A673 (cell line): ENCODE results near the gene LRTM2. TPM values are rescaled to one million over a fixed set of nuclear protein-coding genes. Genes with fewer than 3 reads are reported as not detected.

Experiments
- BruUV-seq: library from RNA; stranded (reverse); fragments of 400-500 nt; replicated peaks from 2 replicates; lab custom pipeline; 2021; lab: Mats Ljungman, UMichigan
- CTCF ChIA-PET: fragments of 300-600 bp; sonication (Branson Sonifier 250); formaldehyde crosslinking; loops from one replicate; lab custom pipeline; 2022; ENCODE audit warnings: antibody characterized with exemption; lab: Charles Lee
- POLR2A ChIA-PET: fragments of 300-600 bp; sonication (Branson Sonifier 250); formaldehyde crosslinking; loops from one replicate; lab custom pipeline; 2022; ENCODE audit warnings: antibody characterized with exemption; ENCODE audit not compliant: low non-redundant PET; lab: Charles Lee
- DNase-seq: peaks from one replicate; pipeline ENCODE4 v3.0.0-alpha.2; 2015; ENCODE audit warnings: low spot score
- H3K27ac ChIP-seq: fragments of 200-600 bp; sonication (generic); 2 replicates; pipeline ENCODE4 v1.5.1; 2016; ENCODE audit warnings: mixed run types, low read depth, mild to moderate bottlenecking, mixed read lengths, antibody characterized with exemption, low read length; ENCODE audit not compliant: poor library complexity, severe bottlenecking
- H3K27me3 ChIP-seq: fragments of 200-600 bp; sonication (generic); replicated peaks from 2 replicates; pipeline ENCODE4 v1.6.1; 2017; ENCODE audit warnings: mixed run types, low read depth, mild to moderate bottlenecking, mixed read lengths, antibody characterized with exemption, low read length; ENCODE audit not compliant: insufficient read depth, poor library complexity
- H3K36me3 ChIP-seq: fragments of 200-600 bp; sonication (generic); 2 replicates; pipeline ENCODE4 v1.6.1; 2016; ENCODE audit warnings: mixed run types, mild to moderate bottlenecking, mixed read lengths, antibody characterized with exemption, low read length; ENCODE audit not compliant: insufficient read depth, poor library complexity, severe bottlenecking
- H3K4me1 ChIP-seq: fragments of 200-600 bp; sonication (generic); 2 replicates; pipeline ENCODE4 v1.6.1; 2017; ENCODE audit warnings: mixed run types, mild to moderate bottlenecking, mixed read lengths, antibody characterized with exemption, low read length; ENCODE audit not compliant: insufficient read depth, poor library complexity, severe bottlenecking
- H3K4me3 ChIP-seq: fragments of 200-600 bp; sonication (generic); 2 replicates; pipeline ENCODE4 v1.5.1; 2016; ENCODE audit warnings: low read depth, mixed run types, mild to moderate bottlenecking, mixed read lengths, low read length; ENCODE audit not compliant: poor library complexity, severe bottlenecking
- H3K9me3 ChIP-seq: fragments of 200-600 bp; sonication (generic); 2 replicates; pipeline ENCODE4 v1.6.1; 2016; ENCODE audit warnings: mixed run types, low read depth, mild to moderate bottlenecking, mixed read lengths, antibody characterized with exemption, low read length; ENCODE audit not compliant: poor library complexity, severe bottlenecking
- EZH2 ChIP-seq: fragments of 200-600 bp; sonication (generic); IDR thresholded peaks from 2 replicates; pipeline ENCODE4 v1.6.1; 2017; ENCODE audit warnings: borderline replicate concordance, low read depth, mild to moderate bottlenecking, mixed read lengths, antibody characterized with exemption, low read length; ENCODE audit not compliant: poor library complexity, severe bottlenecking
- intact Hi-C: fragments of 100-400 bp; cut with micrococcal nuclease; formaldehyde crosslinking; loops from one replicate; pipeline ENCODE4 v1.10.0; 2022; ENCODE audit not compliant: unreplicated experiment
- total RNA-seq: library from RNA; stranded (reverse); gene quantifications from 2 replicates; pipeline ENCODE4 v1.2.3, GENCODE V29; 2021
- TF ChIP-seq, protein P1 (sequence below): fragments of 300-800, 200-600 bp; sonication (generic); conservative IDR thresholded peaks from 2 replicates; pipeline ENCODE4 v1.5.1; 2017; ENCODE audit warnings: low read depth, mild to moderate bottlenecking, antibody characterized with exemption, low read length, moderate library complexity, mixed read lengths

LRTM2 gene
- total RNA-seq, 1 experiment from 2014 or later = not detected

DNA sequence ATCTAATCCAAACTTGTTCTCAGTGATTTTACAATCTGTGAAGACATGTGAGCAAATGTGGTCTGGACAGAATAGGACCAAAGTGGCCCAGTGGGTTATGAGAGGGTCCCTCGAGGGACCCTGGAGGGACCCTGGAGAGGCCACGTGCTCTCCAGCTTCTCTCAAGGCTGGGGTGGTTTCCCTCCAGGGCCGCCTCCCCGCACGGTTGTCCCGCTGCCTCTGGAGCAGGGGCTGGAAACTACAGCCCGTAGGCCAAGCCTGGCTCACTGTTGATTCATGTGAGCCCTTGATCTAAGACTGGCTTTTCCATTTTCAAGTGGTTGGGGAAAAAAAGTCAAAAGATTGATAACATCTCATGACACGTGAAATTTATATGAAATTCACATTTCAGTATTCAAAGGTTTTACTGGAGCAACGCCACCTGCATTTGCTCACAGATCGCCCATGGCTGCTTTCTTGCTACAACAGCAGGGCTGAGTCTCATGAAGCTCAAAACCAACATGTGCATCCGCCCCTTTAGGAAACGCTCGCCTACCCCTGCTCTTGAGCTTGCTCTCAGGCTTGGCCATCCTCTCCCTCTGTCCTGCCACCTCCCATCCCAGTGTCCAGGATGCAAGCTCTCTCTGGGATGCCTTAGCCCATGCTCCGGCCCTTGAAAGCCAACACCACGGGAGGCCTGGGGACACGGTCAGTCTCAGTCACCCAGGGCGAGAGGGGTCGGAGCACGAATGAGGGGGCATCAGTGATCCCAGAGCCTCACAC is 12.1 kb upstream of the LRTM2 start:
- BruUV-seq = no TSS peak
- TF ChIP-seq EZH2 = no peak
- TF ChIP-seq, protein P1, sequence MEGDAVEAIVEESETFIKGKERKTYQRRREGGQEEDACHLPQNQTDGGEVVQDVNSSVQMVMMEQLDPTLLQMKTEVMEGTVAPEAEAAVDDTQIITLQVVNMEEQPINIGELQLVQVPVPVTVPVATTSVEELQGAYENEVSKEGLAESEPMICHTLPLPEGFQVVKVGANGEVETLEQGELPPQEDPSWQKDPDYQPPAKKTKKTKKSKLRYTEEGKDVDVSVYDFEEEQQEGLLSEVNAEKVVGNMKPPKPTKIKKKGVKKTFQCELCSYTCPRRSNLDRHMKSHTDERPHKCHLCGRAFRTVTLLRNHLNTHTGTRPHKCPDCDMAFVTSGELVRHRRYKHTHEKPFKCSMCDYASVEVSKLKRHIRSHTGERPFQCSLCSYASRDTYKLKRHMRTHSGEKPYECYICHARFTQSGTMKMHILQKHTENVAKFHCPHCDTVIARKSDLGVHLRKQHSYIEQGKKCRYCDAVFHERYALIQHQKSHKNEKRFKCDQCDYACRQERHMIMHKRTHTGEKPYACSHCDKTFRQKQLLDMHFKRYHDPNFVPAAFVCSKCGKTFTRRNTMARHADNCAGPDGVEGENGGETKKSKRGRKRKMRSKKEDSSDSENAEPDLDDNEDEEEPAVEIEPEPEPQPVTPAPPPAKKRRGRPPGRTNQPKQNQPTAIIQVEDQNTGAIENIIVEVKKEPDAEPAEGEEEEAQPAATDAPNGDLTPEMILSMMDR = no peak
- no peak overlapping the region for H3K4me3 ChIP-seq
- no peak for DNase-seq
- intact Hi-C loops = no loop called here
- no peaks in the 10 kb centered on the region for H3K4me1 ChIP-seq
- no peaks in the 10 kb centered on the region for H3K27me3 ChIP-seq
- no peaks in the 10 kb centered on the region for H3K9me3 ChIP-seq
- POLR2A ChIA-PET = no interaction called here
- H3K36me3 ChIP-seq = no peaks in the 10 kb centered on the region
- H3K27ac ChIP-seq = no peak overlapping the region
- CTCF ChIA-PET = no interaction called here

DNA sequence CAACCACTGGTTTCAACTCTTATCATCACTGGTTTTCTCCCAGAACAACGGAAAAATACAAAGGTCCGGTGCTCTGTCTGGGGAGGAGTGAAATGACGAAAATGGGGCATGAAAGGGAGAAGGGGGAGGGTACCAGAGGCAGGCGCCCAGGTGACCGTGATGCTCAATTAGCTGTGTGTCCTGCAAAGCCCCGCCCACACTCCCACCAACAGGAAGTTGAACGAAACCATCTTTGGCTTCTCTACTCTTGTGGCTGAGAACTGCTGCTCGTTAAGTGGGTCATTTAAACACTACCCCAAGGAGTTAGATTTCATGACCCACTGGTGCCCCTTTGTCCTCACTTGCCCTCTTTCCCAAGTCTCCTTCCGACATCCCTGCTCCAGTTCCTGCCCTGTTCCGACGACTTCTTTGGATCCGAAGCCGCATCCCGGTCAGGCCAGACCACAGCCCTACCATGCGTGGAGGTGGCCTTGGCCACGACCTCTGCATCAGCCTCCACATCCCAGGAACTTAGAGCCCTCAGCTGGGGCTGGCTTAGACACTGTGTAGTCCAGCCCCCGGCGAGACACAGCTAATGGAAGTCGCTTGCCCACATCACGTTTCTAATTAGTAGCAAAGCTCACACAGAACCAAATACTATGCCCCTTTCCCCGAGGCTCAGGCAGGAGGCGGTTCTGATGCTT is 11.4 kb upstream of the LRTM2 start:
- ChIA-PET CTCF (no interaction called here), POLR2A (no interaction called here)
- H3K27ac ChIP-seq = no peak overlapping the region
- no peaks in the 10 kb centered on the region for H3K9me3 ChIP-seq
- no peak overlapping the region for H3K4me3 ChIP-seq
- BruUV-seq = no TSS peak
- no peaks in the 10 kb centered on the region for H3K27me3 ChIP-seq
- H3K4me1 ChIP-seq = no peaks in the 10 kb centered on the region
- no peak for DNase-seq
- no peaks in the 10 kb centered on the region for H3K36me3 ChIP-seq
- intact Hi-C loops = no loop called here
- TF ChIP-seq, protein P1 = no peak
- no peak for TF ChIP-seq EZH2

DNA sequence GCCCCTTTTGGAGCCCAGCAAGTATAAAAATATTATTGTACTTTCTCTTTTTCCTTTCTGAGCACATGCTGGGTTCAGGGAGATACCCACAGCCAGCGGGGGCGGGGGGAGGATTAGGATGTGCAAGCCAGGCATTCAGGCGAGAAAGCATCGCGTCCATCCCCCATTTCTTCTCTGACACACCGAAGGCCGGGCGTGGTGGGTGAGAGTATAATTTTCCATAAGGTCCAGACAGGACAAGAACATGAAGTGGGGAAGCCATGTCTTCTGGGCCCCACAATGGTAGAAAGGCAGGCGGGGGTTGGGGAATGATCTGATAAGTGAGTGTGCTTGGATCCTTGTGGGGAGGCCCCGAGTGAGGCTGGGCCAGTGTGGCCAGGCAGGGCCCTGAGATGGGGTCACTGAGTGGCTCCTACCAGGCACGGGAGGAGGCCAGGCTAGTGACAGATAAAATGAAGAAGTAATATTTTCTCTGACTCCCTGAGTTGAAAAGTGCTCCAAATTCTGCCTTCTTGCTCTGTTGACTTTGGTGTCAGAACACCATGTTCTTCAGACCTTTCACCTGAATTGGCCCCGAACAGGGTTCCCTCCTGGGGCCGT is 10.7 kb upstream of the LRTM2 start:
- DNase-seq = no peak
- no peak overlapping the region for H3K4me3 ChIP-seq
- no peaks in the 10 kb centered on the region for H3K36me3 ChIP-seq
- intact Hi-C loops = no loop called here
- BruUV-seq = no TSS peak
- TF ChIP-seq, protein P1 = no peak
- TF ChIP-seq EZH2 = no peak
- ChIA-PET POLR2A (no interaction called here), CTCF (no interaction called here)
- no peaks in the 10 kb centered on the region for H3K4me1 ChIP-seq
- no peaks in the 10 kb centered on the region for H3K9me3 ChIP-seq
- no peaks in the 10 kb centered on the region for H3K27me3 ChIP-seq
- H3K27ac ChIP-seq = no peak overlapping the region
